H9 (cell line): ENCODE data around the gene ABR. TPM values are rescaled to one million over a fixed set of nuclear protein-coding genes. Genes with fewer than 3 reads are reported as not detected.

Experiments used
- DNase-seq: peaks from one replicate; pipeline ENCODE4 v3.0.0-alpha.2; 2017
- H2AFZ ChIP-seq: one replicate; pipeline ENCODE4 v1.6.1; 2013; ENCODE audit warnings: mild to moderate bottlenecking, low read length, control low read depth, moderate library complexity
- H2AK5ac ChIP-seq: 2 replicates; pipeline ENCODE4 v1.6.1; 2013; ENCODE audit warnings: low read length, control low read depth, mixed read lengths; ENCODE audit not compliant: insufficient read length
- H2BK120ac ChIP-seq: one replicate; pipeline ENCODE4 v1.6.1; 2013; ENCODE audit warnings: low read depth, mild to moderate bottlenecking, low read length, control low read depth, inconsistent platforms; ENCODE audit not compliant: poor library complexity, severe bottlenecking
- H2BK12ac ChIP-seq: 2 replicates; pipeline ENCODE4 v1.6.1; 2013; ENCODE audit warnings: low read length, control low read depth, mixed read lengths, low read depth; ENCODE audit not compliant: insufficient read length
- H2BK15ac ChIP-seq: 2 replicates; pipeline ENCODE4 v1.6.1; 2013; ENCODE audit warnings: low read depth, low read length, control low read depth
- H2BK20ac ChIP-seq: one replicate; pipeline ENCODE4 v1.6.1; 2013; ENCODE audit warnings: low read depth, mild to moderate bottlenecking, low read length, control low read depth, inconsistent platforms; ENCODE audit not compliant: poor library complexity, severe bottlenecking
- H2BK5ac ChIP-seq: 2 replicates; pipeline ENCODE4 v1.6.1; 2013; ENCODE audit warnings: low read length, control low read depth, mixed read lengths; ENCODE audit not compliant: insufficient read length
- H3K14ac ChIP-seq: 2 replicates; pipeline ENCODE4 v1.6.1; 2013; ENCODE audit warnings: low read length, control low read depth; ENCODE audit not compliant: insufficient read depth
- H3K18ac ChIP-seq: 2 replicates; pipeline ENCODE4 v1.6.1; 2013; ENCODE audit warnings: low read depth, mild to moderate bottlenecking, mixed read lengths, low read length, control low read depth; ENCODE audit not compliant: insufficient read length
- H3K23ac ChIP-seq: 2 replicates; pipeline ENCODE4 v1.6.1; 2013; ENCODE audit warnings: low read length, control low read depth, mixed read lengths, low read depth; ENCODE audit not compliant: insufficient read length
- H3K23me2 ChIP-seq: 2 replicates; pipeline ENCODE4 v1.6.1; 2013; ENCODE audit warnings: low read depth, mild to moderate bottlenecking, mixed read lengths, low read length, control low read depth; ENCODE audit not compliant: insufficient read length, poor library complexity, severe bottlenecking
- H3K27ac ChIP-seq: 2 replicates; pipeline ENCODE4 v1.5.1; 2013; ENCODE audit warnings: low read length, control low read depth, mixed read lengths, low read depth; ENCODE audit not compliant: insufficient read length
- H3K27me3 ChIP-seq: 2 replicates; pipeline ENCODE4 v1.6.1; 2013; ENCODE audit warnings: low read length, control low read depth, inconsistent platforms; ENCODE audit not compliant: insufficient read depth
- H3K4ac ChIP-seq: 2 replicates; pipeline ENCODE4 v1.6.1; 2013; ENCODE audit warnings: low read depth, mild to moderate bottlenecking, control low read depth, inconsistent platforms, low read length, moderate library complexity
- H3K4me1 ChIP-seq: 2 replicates; pipeline ENCODE4 v1.6.1; 2013; ENCODE audit warnings: low read length, control low read depth, inconsistent platforms; ENCODE audit not compliant: insufficient read depth
- H3K4me2 ChIP-seq: 2 replicates; pipeline ENCODE4 v1.6.1; 2013; ENCODE audit warnings: low read length, control low read depth, mixed read lengths; ENCODE audit not compliant: insufficient read length, insufficient read depth
- H3K56ac ChIP-seq: 2 replicates; pipeline ENCODE4 v1.6.1; 2013; ENCODE audit warnings: low read depth, mild to moderate bottlenecking, mixed read lengths, low read length, control low read depth; ENCODE audit not compliant: insufficient read length
- H3K79me1 ChIP-seq: 2 replicates; pipeline ENCODE4 v1.6.1; 2013; ENCODE audit warnings: low read depth, mild to moderate bottlenecking, moderate library complexity, low read length, control low read depth, inconsistent platforms; ENCODE audit not compliant: insufficient read depth, poor library complexity, severe bottlenecking
- H3K79me2 ChIP-seq: 2 replicates; pipeline ENCODE4 v1.6.1; 2013; ENCODE audit warnings: low read length, control low read depth, inconsistent platforms; ENCODE audit not compliant: insufficient read depth
- H3K9ac ChIP-seq: 2 replicates; pipeline ENCODE4 v1.6.1; 2013; ENCODE audit warnings: low read length, control low read depth, mixed read lengths; ENCODE audit not compliant: insufficient read length; ENCODE audit errors: extremely low read depth
- H3K9me3 ChIP-seq: one replicate; pipeline ENCODE4 v1.6.1; 2013; ENCODE audit warnings: low read depth, low read length, inconsistent platforms; ENCODE audit not compliant: control insufficient read depth
- H3T11ph ChIP-seq: one replicate; pipeline ENCODE4 v1.6.1; 2013; ENCODE audit warnings: mild to moderate bottlenecking, low read length, control low read depth, inconsistent platforms
- H4K20me1 ChIP-seq: one replicate; pipeline ENCODE4 v1.6.1; 2013; ENCODE audit not compliant: control insufficient read depth, insufficient read length, insufficient read depth
- H4K5ac ChIP-seq: 2 replicates; pipeline ENCODE4 v1.6.1; 2013; ENCODE audit warnings: low read depth, mild to moderate bottlenecking, mixed read lengths, low read length, control low read depth; ENCODE audit not compliant: insufficient read length
- H4K8ac ChIP-seq: replicated peaks from 2 replicates; pipeline ENCODE4 v1.6.1; 2013; ENCODE audit warnings: low read length, control low read depth, mixed read lengths, low read depth; ENCODE audit not compliant: insufficient read length
- H4K91ac ChIP-seq: 2 replicates; pipeline ENCODE4 v1.6.1; 2013; ENCODE audit warnings: low read depth, mild to moderate bottlenecking, moderate library complexity, mixed read lengths, low read length, control low read depth; ENCODE audit not compliant: insufficient read length
- H3K27ac Mint-ChIP-seq, 3 experiments: 2 replicates in 2 of 3; 3 replicates in 1 of 3; pipeline ENCODE4 v1.8.0; 2020 to 2021; ENCODE audit warnings: mixed read lengths in 3 of 3, mild to moderate bottlenecking in 1 of 3, moderate library complexity in 1 of 3
- H3K27me3 Mint-ChIP-seq: 2 replicates; pipeline ENCODE4 v1.8.0; 2021; ENCODE audit warnings: low read depth, mild to moderate bottlenecking, moderate library complexity, mixed read lengths
- H3K36me3 Mint-ChIP-seq, 3 experiments: 2 replicates in 2 of 3; 3 replicates in 1 of 3; pipeline ENCODE4 v1.8.0; 2020 to 2021; ENCODE audit warnings: low read depth in 3 of 3, mixed read lengths in 3 of 3; ENCODE audit not compliant: insufficient read depth in 1 of 3
- H3K4me1 Mint-ChIP-seq, 2 experiments: 2 replicates each; pipeline ENCODE4 v1.8.0; 2020; ENCODE audit warnings: mixed read lengths in 2 of 2
- H3K4me3 Mint-ChIP-seq, 2 experiments: 2 replicates in 1 of 2; 3 replicates in 1 of 2; pipeline ENCODE4 v1.8.0; 2020 to 2021; ENCODE audit warnings: mild to moderate bottlenecking in 2 of 2, mixed read lengths in 2 of 2, moderate library complexity in 1 of 2
- H3K9me3 Mint-ChIP-seq, 2 experiments: 2 replicates in 1 of 2; 3 replicates in 1 of 2; pipeline ENCODE4 v1.8.0; 2020; ENCODE audit warnings: mild to moderate bottlenecking in 2 of 2, mixed read lengths in 2 of 2, moderate library complexity in 1 of 2
- WGBS: extraction: QIAGEN DNeasy Blood & Tissue Kit; methylation state at CpG from one replicate; pipeline ENCODE4 v1.1.7; 2013; ENCODE audit warnings: missing lambda C conversion rate, low lambda C conversion rate, mixed read lengths; ENCODE audit not compliant: insufficient read length; ENCODE audit errors: extremely low coverage; 5-methylcytosine and 5-hydroxymethylcytosine counted together
- total RNA-seq: library from RNA; stranded (reverse); gene quantifications from 2 replicates; pipeline ENCODE4 v1.2.1, GENCODE V29; 2021
- TF ChIP-seq, protein P1 (sequence below): fragments of 200-600 bp; sonication (generic); conservative IDR thresholded peaks from 3 replicates; pipeline ENCODE4 v1.8.0; 2021; ENCODE audit warnings: antibody characterized with exemption, mild to moderate bottlenecking

The ABR gene
- total RNA-seq, 1 experiment from 2014 or later = 34.7 TPM

DNA sequence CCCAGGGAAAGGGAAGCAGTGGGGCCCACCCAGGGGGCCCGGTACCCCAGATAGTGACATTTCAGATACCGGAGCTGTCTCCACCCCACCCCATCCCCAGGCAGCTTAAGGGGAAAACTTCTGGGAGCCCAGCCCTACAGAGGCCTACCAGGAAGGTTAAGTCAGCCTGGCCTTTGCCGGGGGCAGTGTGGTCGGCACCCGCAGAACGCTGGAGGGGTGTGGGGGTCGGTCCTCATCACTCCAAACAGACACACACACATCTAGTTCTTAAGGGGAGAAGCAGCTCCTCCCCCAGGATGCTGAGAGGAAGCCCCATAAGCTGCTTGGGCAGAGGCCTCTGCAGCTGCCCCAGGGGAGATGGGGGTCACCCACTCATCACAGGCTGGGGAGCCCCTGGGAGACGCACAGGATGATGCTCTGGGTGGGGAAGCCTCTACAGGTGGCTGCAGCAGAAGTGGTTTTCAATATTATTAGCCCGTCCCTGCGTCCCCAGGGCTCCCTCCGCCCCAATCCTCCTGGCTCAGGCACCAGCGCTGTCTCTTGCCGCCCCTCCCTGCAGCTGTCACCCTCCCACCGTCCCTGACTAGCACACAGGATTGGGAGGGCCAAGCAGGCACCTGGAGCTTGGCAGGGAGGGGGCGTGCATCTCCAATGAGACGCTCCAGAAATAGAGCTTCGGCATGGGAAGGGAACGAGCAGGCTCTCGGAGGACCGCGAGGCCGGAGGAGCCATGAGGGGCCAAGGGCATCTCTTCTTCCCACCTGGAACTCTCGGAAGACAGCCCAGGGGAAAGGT, 1.4 kb upstream of the ABR start:
- peak overlapping the region in 1 of 3 experiments; percentile 8; a peak in 1 of 7 replicates for H3K27ac Mint-ChIP-seq
- no CpG with 5 or more reads among the region's 23 CpGs for WGBS
- no peaks in the 10 kb centered on the region for H3K9me3 ChIP-seq
- H3K4ac ChIP-seq = no peak overlapping the region
- H3K14ac ChIP-seq = no peak overlapping the region
- peaks cover 60% of the 10 kb centered on the region for H3K27me3 Mint-ChIP-seq
- H3K56ac ChIP-seq = no peak overlapping the region
- no peak overlapping the region for H2BK15ac ChIP-seq
- H3K36me3 Mint-ChIP-seq = no peaks in the 10 kb centered on the region; a peak in 1 of 7 replicates
- no peak overlapping the region for H2AK5ac ChIP-seq
- H3K27ac ChIP-seq = no peak overlapping the region
- H4K91ac ChIP-seq = no peak overlapping the region
- H3K4me1 Mint-ChIP-seq = peaks cover 18 to 26% of the 10 kb centered on the region in 2 experiments
- no peaks in the 10 kb centered on the region for H4K20me1 ChIP-seq
- H3K4me3 Mint-ChIP-seq = peak overlapping the region; percentile 30 to 65
- H3K9me3 Mint-ChIP-seq = no peaks in the 10 kb centered on the region; a peak in 1 of 5 replicates
- H3K79me2 ChIP-seq = no peaks in the 10 kb centered on the region
- peaks cover 8% of the 10 kb centered on the region for H3K23me2 ChIP-seq
- no peak overlapping the region for H4K8ac ChIP-seq
- H2BK120ac ChIP-seq = no peak overlapping the region
- no peak overlapping the region for H2BK12ac ChIP-seq
- no peak overlapping the region for H2BK5ac ChIP-seq
- H2BK20ac ChIP-seq = no peak overlapping the region
- no peaks in the 10 kb centered on the region; the same call in 1 of the 2 replicates for H3K4me1 ChIP-seq
- TF ChIP-seq, protein P1, sequence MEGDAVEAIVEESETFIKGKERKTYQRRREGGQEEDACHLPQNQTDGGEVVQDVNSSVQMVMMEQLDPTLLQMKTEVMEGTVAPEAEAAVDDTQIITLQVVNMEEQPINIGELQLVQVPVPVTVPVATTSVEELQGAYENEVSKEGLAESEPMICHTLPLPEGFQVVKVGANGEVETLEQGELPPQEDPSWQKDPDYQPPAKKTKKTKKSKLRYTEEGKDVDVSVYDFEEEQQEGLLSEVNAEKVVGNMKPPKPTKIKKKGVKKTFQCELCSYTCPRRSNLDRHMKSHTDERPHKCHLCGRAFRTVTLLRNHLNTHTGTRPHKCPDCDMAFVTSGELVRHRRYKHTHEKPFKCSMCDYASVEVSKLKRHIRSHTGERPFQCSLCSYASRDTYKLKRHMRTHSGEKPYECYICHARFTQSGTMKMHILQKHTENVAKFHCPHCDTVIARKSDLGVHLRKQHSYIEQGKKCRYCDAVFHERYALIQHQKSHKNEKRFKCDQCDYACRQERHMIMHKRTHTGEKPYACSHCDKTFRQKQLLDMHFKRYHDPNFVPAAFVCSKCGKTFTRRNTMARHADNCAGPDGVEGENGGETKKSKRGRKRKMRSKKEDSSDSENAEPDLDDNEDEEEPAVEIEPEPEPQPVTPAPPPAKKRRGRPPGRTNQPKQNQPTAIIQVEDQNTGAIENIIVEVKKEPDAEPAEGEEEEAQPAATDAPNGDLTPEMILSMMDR = no peak
- no peak overlapping the region for H3K9ac ChIP-seq
- no peak overlapping the region for H2AFZ ChIP-seq
- H3T11ph ChIP-seq = no peak overlapping the region
- H4K5ac ChIP-seq = no peak overlapping the region
- H3K4me2 ChIP-seq = peak overlapping the region; percentile 31
- no peak overlapping the region for H3K18ac ChIP-seq
- peaks cover 3% of the 10 kb centered on the region; the same call in 1 of the 2 replicates for H3K27me3 ChIP-seq
- H3K79me1 ChIP-seq = no peaks in the 10 kb centered on the region
- H3K23ac ChIP-seq = no peak overlapping the region
- DNase-seq = peak; percentile 91
